ENCODE results near the gene OR52K1. TPM values are rescaled to one million over a fixed set of nuclear protein-coding genes. Genes with fewer than 3 reads are reported as not detected.

OR52K1 gene
- total RNA-seq, 1 experiment from 2014 or later, result not detected

DNA sequence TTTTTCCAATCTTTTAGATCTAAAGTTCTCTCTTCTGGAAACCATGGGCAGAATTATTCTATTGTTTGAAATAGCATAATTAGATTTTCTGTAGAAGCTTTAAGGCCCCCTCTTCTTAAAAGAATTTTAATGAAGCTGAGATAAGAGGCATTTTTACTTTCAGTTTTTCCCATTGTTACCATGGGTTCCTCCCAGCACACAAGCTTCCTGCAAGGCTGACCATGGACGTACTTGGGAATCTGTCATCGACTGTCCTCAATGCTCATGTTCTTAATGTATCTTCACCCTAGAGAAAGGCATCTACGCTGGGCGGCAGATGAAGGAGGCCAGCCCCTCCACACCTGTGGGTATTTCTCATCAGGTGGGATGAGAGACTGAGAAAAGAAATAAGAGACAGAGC, 22.3 kb upstream of the OR52K1 start:
- POLR2A ChIA-PET, result no interaction called here
- H3K27me3 ChIP-seq (ENCODE audit: insufficient read depth, low read length), result peaks cover 12% of the 10 kb centered on the region; the same call in 1 of the 2 replicates
- H3K9ac ChIP-seq (ENCODE audit: low read length), result no peak overlapping the region
- DNase-seq (ENCODE audit: low read depth, low spot score) (no peak), ATAC-seq (no peak)
- H2AFZ ChIP-seq (ENCODE audit: low read depth, low read length, poor library complexity, severe bottlenecking), result no peak overlapping the region
- BruUV-seq (replicated peaks), result no TSS peak
- no peak overlapping the region for H3K27ac ChIP-seq (ENCODE audit: low read depth, low read length)
- no peaks in the 10 kb centered on the region for H3K79me2 ChIP-seq (ENCODE audit: insufficient read depth, low read length)
- no peaks in the 10 kb centered on the region for H3K9me3 ChIP-seq (ENCODE audit: control insufficient read depth in 1 of 2, insufficient read depth in 1 of 2, low read depth in 1 of 2, low read length in 2 of 2)
- H3K4me1 ChIP-seq (ENCODE audit: control insufficient read depth in 1 of 2, insufficient read depth in 2 of 2, low read length in 2 of 2), result peaks cover 0 to 7% of the 10 kb centered on the region in 2 experiments; a peak in 2 of 4 replicates
- no peak for TF ChIP-seq ELF1 (IDR thresholded peaks at IDR 0.05; ENCODE audit: borderline replicate concordance, low read depth)
- TF ChIP-seq, protein P1, sequence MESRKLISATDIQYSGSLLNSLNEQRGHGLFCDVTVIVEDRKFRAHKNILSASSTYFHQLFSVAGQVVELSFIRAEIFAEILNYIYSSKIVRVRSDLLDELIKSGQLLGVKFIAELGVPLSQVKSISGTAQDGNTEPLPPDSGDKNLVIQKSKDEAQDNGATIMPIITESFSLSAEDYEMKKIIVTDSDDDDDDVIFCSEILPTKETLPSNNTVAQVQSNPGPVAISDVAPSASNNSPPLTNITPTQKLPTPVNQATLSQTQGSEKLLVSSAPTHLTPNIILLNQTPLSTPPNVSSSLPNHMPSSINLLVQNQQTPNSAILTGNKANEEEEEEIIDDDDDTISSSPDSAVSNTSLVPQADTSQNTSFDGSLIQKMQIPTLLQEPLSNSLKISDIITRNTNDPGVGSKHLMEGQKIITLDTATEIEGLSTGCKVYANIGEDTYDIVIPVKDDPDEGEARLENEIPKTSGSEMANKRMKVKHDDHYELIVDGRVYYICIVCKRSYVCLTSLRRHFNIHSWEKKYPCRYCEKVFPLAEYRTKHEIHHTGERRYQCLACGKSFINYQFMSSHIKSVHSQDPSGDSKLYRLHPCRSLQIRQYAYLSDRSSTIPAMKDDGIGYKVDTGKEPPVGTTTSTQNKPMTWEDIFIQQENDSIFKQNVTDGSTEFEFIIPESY (IDR thresholded peaks at IDR 0.05; ENCODE audit: extremely low read depth, insufficient replicate concordance, low read length), result no peak
- TF ChIP-seq SRF (IDR thresholded peaks at IDR 0.05; ENCODE audit: low read depth), result no peak
- no peak for TF ChIP-seq EZH2 (IDR thresholded peaks at IDR 0.05)
- RAD21 ChIA-PET (ENCODE audit: low non-redundant PET in 1 of 2, low total read pairs in 2 of 2, uncharacterized antibody in 2 of 2, unreplicated experiment in 2 of 2), result no interaction called here
- CTCF ChIA-PET, result no interaction called here
- intact Hi-C loops (cut with micrococcal nuclease), result no loop called here
- no peak overlapping the region for H3K4me2 ChIP-seq (ENCODE audit: low read length)
- no peak overlapping the region for H3K4me3 ChIP-seq (replicated peaks in 1 of 2; ENCODE audit: low read depth in 1 of 2, low read length in 2 of 2)
- H3K9me2 ChIP-seq (ENCODE audit: insufficient read depth), result no peaks in the 10 kb centered on the region
- no peaks in the 10 kb centered on the region for H3K36me3 ChIP-seq (ENCODE audit: control insufficient read depth in 1 of 2, insufficient read depth in 2 of 2, low read length in 2 of 2)
- no peaks in the 10 kb centered on the region for H4K20me1 ChIP-seq (ENCODE audit: insufficient read depth)

DNA sequence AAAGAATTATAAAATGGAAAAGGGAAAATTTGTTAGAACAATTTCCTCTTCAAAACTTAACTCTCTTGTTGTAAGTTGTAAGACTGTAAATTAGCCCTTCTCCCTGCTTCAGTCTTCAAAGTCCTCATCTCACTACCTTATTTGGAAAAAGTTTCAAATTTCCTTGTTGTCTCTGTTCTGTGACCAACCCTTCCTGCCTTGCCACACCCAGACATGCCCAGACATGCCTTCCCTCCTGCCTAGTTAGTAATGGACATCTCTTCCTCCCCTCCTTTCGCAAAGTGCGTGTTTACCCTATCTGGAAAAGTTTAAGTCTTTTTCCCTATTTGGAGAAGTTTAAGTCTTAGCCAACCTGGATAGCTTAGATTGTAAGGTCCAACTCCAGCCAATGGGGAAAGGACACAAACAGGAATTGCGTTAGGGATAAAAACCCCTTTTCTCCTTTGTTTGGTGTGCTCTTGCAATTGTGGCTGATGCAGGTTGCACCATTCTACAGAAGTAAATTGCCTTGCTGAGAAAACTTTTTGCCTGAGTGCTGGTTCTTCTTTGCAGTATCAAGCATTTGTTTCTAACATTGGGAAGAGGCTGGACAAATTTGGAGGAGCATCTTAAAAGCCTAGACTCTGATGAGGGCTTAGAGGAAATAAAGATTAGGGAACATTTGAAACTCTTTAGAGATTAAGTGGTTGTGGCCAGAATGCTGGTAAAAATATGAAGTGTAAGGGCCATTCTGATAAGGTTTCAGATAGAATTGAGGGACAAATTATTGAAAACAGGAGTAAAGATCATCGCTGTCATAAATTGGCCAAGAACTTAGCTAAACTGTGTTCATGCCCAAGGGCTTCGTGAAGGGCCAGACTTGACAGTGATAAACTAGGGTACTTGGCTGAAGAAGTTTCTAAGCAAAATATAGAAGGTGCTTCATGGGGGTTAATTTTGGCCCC, 18.0 kb upstream of the OR52K1 start:
- DNase-seq (ENCODE audit: low read depth, low spot score), result peak; percentile 16
- H3K27ac ChIP-seq (ENCODE audit: low read depth, low read length), result no peak overlapping the region

More for the DNA sequence above, 18.0 kb upstream of the OR52K1 start:
- ATAC-seq, result peak; percentile 64; the same call in 1 of the 2 replicates
- H4K20me1 ChIP-seq (ENCODE audit: insufficient read depth), result no peaks in the 10 kb centered on the region
- no peaks in the 10 kb centered on the region for H3K9me3 ChIP-seq (ENCODE audit: control insufficient read depth in 1 of 2, insufficient read depth in 1 of 2, low read depth in 1 of 2, low read length in 2 of 2)
- H3K4me3 ChIP-seq (replicated peaks in 1 of 2; ENCODE audit: low read depth in 1 of 2, low read length in 2 of 2), result no peak overlapping the region
- no peaks in the 10 kb centered on the region for H3K27me3 ChIP-seq (ENCODE audit: insufficient read depth, low read length)
- no peak for TF ChIP-seq REST (IDR thresholded peaks at IDR 0.05; ENCODE audit: low read depth)
- TF ChIP-seq SRF (IDR thresholded peaks at IDR 0.05; ENCODE audit: low read depth), result peak; percentile 84
- TF ChIP-seq EZH2 (IDR thresholded peaks at IDR 0.05), result no peak
- TF ChIP-seq CBX3 (IDR thresholded peaks at IDR 0.05; ENCODE audit: low read depth), result peak; percentile 62; the same call in 1 of the 2 replicates
- peak; percentile 31; the same call in 1 of the 2 replicates for TF ChIP-seq SP1 (IDR thresholded peaks at IDR 0.05; ENCODE audit: low read depth)
- ChIA-PET RAD21 (ENCODE audit: low non-redundant PET in 1 of 2, low total read pairs in 2 of 2, uncharacterized antibody in 2 of 2, unreplicated experiment in 2 of 2) (no interaction called here), CTCF (no interaction called here), POLR2A (no interaction called here)
- BruUV-seq (replicated peaks), result no TSS peak
- intact Hi-C loops (cut with micrococcal nuclease), result no loop called here
- H3K9me2 ChIP-seq (ENCODE audit: insufficient read depth), result no peaks in the 10 kb centered on the region
- H3K4me1 ChIP-seq (ENCODE audit: control insufficient read depth in 1 of 2, insufficient read depth in 2 of 2, low read length in 2 of 2), result peaks cover 0 to 7% of the 10 kb centered on the region in 2 experiments; a peak in 2 of 4 replicates
- no peaks in the 10 kb centered on the region for H3K79me2 ChIP-seq (ENCODE audit: insufficient read depth, low read length)
- H3K36me3 ChIP-seq (ENCODE audit: control insufficient read depth in 1 of 2, insufficient read depth in 2 of 2, low read length in 2 of 2), result no peaks in the 10 kb centered on the region
- H3K9ac ChIP-seq (ENCODE audit: low read length), result no peak overlapping the region
- H3K4me2 ChIP-seq (ENCODE audit: low read length), result peak overlapping the region; percentile 27
- H2AFZ ChIP-seq (ENCODE audit: low read depth, low read length, poor library complexity, severe bottlenecking), result no peak overlapping the region

Data from HCT116 (cell line).